HepG2 (cell line): ENCODE data around the gene P2RX5. TPM values are rescaled to one million over a fixed set of nuclear protein-coding genes. Genes with fewer than 3 reads are reported as not detected.

ENCODE experiments used
- ARID5B ChIP-seq: IDR thresholded peaks from 2 replicates; pipeline ENCODE4 v1.4.0; 2020; ENCODE audit warnings: mild to moderate bottlenecking, missing genetic modification reagents
- DR1 ChIP-seq: sonication (generic); formaldehyde crosslinking; IDR thresholded peaks from 2 replicates; pipeline ENCODE4 v1.8.0; 2021; ENCODE audit warnings: mild to moderate bottlenecking, missing genetic modification reagents, inconsistent platforms
- GMEB1 ChIP-seq: sonication (generic); formaldehyde crosslinking; IDR thresholded peaks from 2 replicates; pipeline ENCODE4 v1.5.1; 2020; ENCODE audit warnings: missing genetic modification reagents, mild to moderate bottlenecking, borderline replicate concordance
- IKZF4 ChIP-seq: sonication (generic); formaldehyde crosslinking; IDR thresholded peaks from 2 replicates; pipeline ENCODE4 v1.5.1; 2020; ENCODE audit warnings: borderline replicate concordance, mild to moderate bottlenecking, low read depth, missing genetic modification reagents; ENCODE audit errors: not compliant biosample characterization
- KDM3A ChIP-seq: IDR thresholded peaks from 2 replicates; pipeline ENCODE4 v1.6.1; 2018; ENCODE audit warnings: low read depth, missing compliant biosample characterization
- LCORL ChIP-seq, 2 experiments: fragments of 450-650 bp in 1 of 2; sonication (generic) in 1 of 2; formaldehyde crosslinking in 1 of 2; IDR thresholded peaks; 2 replicates each; pipeline versions ENCODE4 v1.5.0 to v1.6.1; 2017 to 2020; ENCODE audit warnings: antibody characterized with exemption in 1 of 2, missing genetic modification reagents in 1 of 2
- MEIS1 ChIP-seq: sonication (generic); formaldehyde crosslinking; IDR thresholded peaks from 2 replicates; pipeline ENCODE4 v1.9.0; 2021; ENCODE audit warnings: mild to moderate bottlenecking, missing genetic modification reagents, moderate library complexity, borderline replicate concordance
- NFAT5 ChIP-seq: sonication (generic); formaldehyde crosslinking; IDR thresholded peaks from 2 replicates; pipeline ENCODE4 v1.4.0; 2020; ENCODE audit warnings: missing genetic modification reagents
- POLR2G ChIP-seq: fragments of 200-400 bp; formaldehyde crosslinking; IDR thresholded peaks from 2 replicates; pipeline ENCODE4 v1.6.1; 2018; ENCODE audit warnings: mild to moderate bottlenecking, low read depth, low read length, moderate library complexity
- PREB ChIP-seq: sonication (generic); formaldehyde crosslinking; IDR thresholded peaks from 2 replicates; pipeline ENCODE4 v1.4.0; 2020; ENCODE audit warnings: missing genetic modification reagents
- ZFP91 ChIP-seq: sonication (generic); formaldehyde crosslinking; IDR thresholded peaks from 2 replicates; pipeline ENCODE4 v1.9.0; 2022; ENCODE audit warnings: missing genetic modification reagents, mild to moderate bottlenecking, borderline replicate concordance
- ZNF644 ChIP-seq: IDR thresholded peaks from 2 replicates; pipeline ENCODE4 v1.6.1; 2016; ENCODE audit warnings: low read depth
- ZNF878 ChIP-seq: sonication (generic); formaldehyde crosslinking; IDR thresholded peaks from 2 replicates; pipeline ENCODE4 v1.8.1; 2023; ENCODE audit warnings: mild to moderate bottlenecking, missing genetic modification reagents, moderate library complexity
- polyA plus RNA-seq, 8 experiments: library from polyadenylated mRNA; depleted of rRNA in 3 of 8; stranded (reverse) in 7 of 8; unstranded in 1 of 8; fragments of >200 nt; fragmentation: Illumina TruSeq in 4 of 8; extraction: Trizol in 4 of 8; gene quantifications; 2 replicates each; pipeline versions ENCODE4 v1.2.1 to v1.2.3, GENCODE V29; 2011 to 2016; ENCODE audit warnings: low read depth in 4 of 8, missing spikeins in 1 of 8, mixed read lengths in 1 of 8; ENCODE audit not compliant: insufficient read depth in 1 of 8
- total RNA-seq, 5 experiments: library from RNA; depleted of rRNA; stranded (reverse); fragments of >200 nt; fragmentation: Illumina TruSeq; extraction: Trizol; gene quantifications; 2 replicates each; pipeline ENCODE4 v1.2.3, GENCODE V29; 2016; ENCODE audit warnings: low read depth in 1 of 5

The P2RX5 gene
- total and polyA plus RNA-seq, 2 of the 13 experiments (the other 11 are each of a cell fraction or from before 2014, with no cell fraction given): 0.95 to 1.7 TPM

GRCh38 chr17:3641717-3642486 is 54.1 kb downstream of the P2RX5 start (continued):
- TF ChIP-seq ARID5B (CRISPR knock-in tag) (peak; percentile 77), MEIS1 (CRISPR knock-in tag) (no peak), IKZF4 (CRISPR knock-in tag) (no peak), ZNF644 (CRISPR knock-in tag) (0 out of 2 replicates have a peak, but pooled peaks have one; percentile 37), LCORL (IDR thresholded peaks at IDR 0.05) (no peak), LCORL (CRISPR knock-in tag; IDR thresholded peaks at IDR 0.05) (peak; percentile 70; the same call in 1 of the 2 replicates), DR1 (no peak), POLR2G (no peak), KDM3A (CRISPR knock-in tag) (no peak), NFAT5 (CRISPR knock-in tag) (no peak), PREB (CRISPR knock-in tag) (no peak), ZFP91 (CRISPR knock-in tag) (peak; percentile 37; the same call in 1 of the 2 replicates), GMEB1 (CRISPR knock-in tag) (no peak), ZNF878 (no peak)
